HFFc6 (cell line): ENCODE results near the gene ANHX. TPM values are rescaled to one million over a fixed set of nuclear protein-coding genes. Genes with fewer than 3 reads are reported as not detected.

Source experiments
- DNase-seq: peaks from one replicate; pipeline ENCODE4 v3.0.0-alpha.2; 2018
- H3K27ac Mint-ChIP-seq: 2 replicates; pipeline ENCODE4 v1.8.0; 2020; ENCODE audit warnings: mild to moderate bottlenecking, mixed read lengths
- H3K27me3 Mint-ChIP-seq: 2 replicates; pipeline ENCODE4 v1.8.0; 2021; ENCODE audit warnings: mild to moderate bottlenecking, moderate library complexity, mixed read lengths; ENCODE audit not compliant: insufficient read depth
- H3K36me3 Mint-ChIP-seq: 2 replicates; pipeline ENCODE4 v1.8.0; 2021; ENCODE audit warnings: low read depth, mixed read lengths
- H3K4me1 Mint-ChIP-seq: 2 replicates; pipeline ENCODE4 v1.8.0; 2020; ENCODE audit warnings: low read depth, mixed read lengths
- H3K4me3 Mint-ChIP-seq: 2 replicates; pipeline ENCODE4 v1.8.0; 2020; ENCODE audit warnings: mild to moderate bottlenecking, moderate library complexity, mixed read lengths
- H3K9me3 Mint-ChIP-seq: 2 replicates; pipeline ENCODE4 v1.8.0; 2020; ENCODE audit warnings: mild to moderate bottlenecking, mixed read lengths
- CTCF ChIP-seq: fragments of 200-600 bp; sonication (generic); IDR thresholded peaks from 2 replicates; pipeline ENCODE4 v1.5.0; 2021; ENCODE audit warnings: antibody characterized with exemption, mild to moderate bottlenecking
- total RNA-seq, 6 experiments: library from RNA; stranded (reverse); fragmentation: NEBNext Ultra II Directional; extraction: Animal tissue kit (Norgen Biotek cat#: 25700); gene quantifications; 2 replicates in 1 of 6; 3 replicates in 5 of 6; pipeline ENCODE4 v1.2.3, GENCODE V29; 2021

The ANHX gene
- total RNA-seq, 6 experiments from 2014 or later = not detected

- no peak for DNase-seq
- Mint-ChIP-seq H3K4me1 (no peaks in the 10 kb centered on the region), H3K27me3 (peaks cover 2% of the 10 kb centered on the region; the same call in 1 of the 2 replicates), H3K36me3 (peaks cover 28% of the 10 kb centered on the region), H3K4me3 (no peak overlapping the region), H3K27ac (no peak overlapping the region), H3K9me3 (peaks cover 84% of the 10 kb centered on the region)
- no peak for TF ChIP-seq CTCF
Measured at GRCh38 chr12:133220521-133220920, 15.2 kb downstream of the ANHX start.

GRCh38 chr12:133217219-133217618 is 18.5 kb downstream of the ANHX start:
- Mint-ChIP-seq H3K27me3 (peaks cover 2% of the 10 kb centered on the region; the same call in 1 of the 2 replicates), H3K4me1 (no peaks in the 10 kb centered on the region), H3K36me3 (peaks cover 29% of the 10 kb centered on the region), H3K9me3 (peaks cover 86% of the 10 kb centered on the region), H3K27ac (no peak overlapping the region), H3K4me3 (no peak overlapping the region)
- DNase-seq = no peak
- no peak for TF ChIP-seq CTCF

- peaks cover 2% of the 10 kb centered on the region; the same call in 1 of the 2 replicates for H3K27me3 Mint-ChIP-seq
- DNase-seq = no peak
- TF ChIP-seq CTCF = no peak
- H3K4me1 Mint-ChIP-seq = no peaks in the 10 kb centered on the region
- H3K4me3 Mint-ChIP-seq = no peak overlapping the region
- no peak overlapping the region for H3K27ac Mint-ChIP-seq
- peaks cover 34% of the 10 kb centered on the region for H3K36me3 Mint-ChIP-seq
- peaks cover 90% of the 10 kb centered on the region for H3K9me3 Mint-ChIP-seq
Measured at GRCh38 chr12:133215724-133216123, 20.0 kb downstream of the ANHX start.

GRCh38 chr12:133206390-133206789 is 29.3 kb downstream of the ANHX start:
- TF ChIP-seq CTCF = no peak
- Mint-ChIP-seq H3K27me3 (peaks cover 8% of the 10 kb centered on the region), H3K4me3 (no peak overlapping the region), H3K4me1 (no peaks in the 10 kb centered on the region), H3K9me3 (peaks cover 94% of the 10 kb centered on the region), H3K27ac (no peak overlapping the region), H3K36me3 (peaks cover 61% of the 10 kb centered on the region)
- DNase-seq = no peak

GRCh38 chr12:133204264-133204603 is 31.4 kb downstream of the ANHX start:
- H3K27ac Mint-ChIP-seq = no peak overlapping the region
- H3K4me1 Mint-ChIP-seq = no peaks in the 10 kb centered on the region
- H3K9me3 Mint-ChIP-seq = peaks cover 96% of the 10 kb centered on the region
- no peak for DNase-seq
- peaks cover 8% of the 10 kb centered on the region for H3K27me3 Mint-ChIP-seq
- H3K36me3 Mint-ChIP-seq = peaks cover 71% of the 10 kb centered on the region
- no peak overlapping the region; the same call in 1 of the 2 replicates for H3K4me3 Mint-ChIP-seq
- TF ChIP-seq CTCF = no peak
